Mucosa of descending colon (tissue), 3 donors: ENCODE measurements around the gene MKX. TPM values are rescaled to one million over a fixed set of nuclear protein-coding genes. Genes with fewer than 3 reads are reported as not detected.

Experiments
- ATAC-seq: fragments of 200-7000 bp; cut with Tn5 transposase; one replicate; pipeline ENCODE4 v1.9.1; 2020; ENCODE audit warnings: mild to moderate bottlenecking, moderate library complexity
- DNase-seq, 3 donors: peaks; one replicate each; pipeline ENCODE4 v3.0.0-alpha.2; 2020
- H3K36me3 ChIP-seq: fragments of 200-600 bp; one replicate; pipeline ENCODE4 v1.8.0; 2021; ENCODE audit warnings: low read depth, mild to moderate bottlenecking
- H3K4me1 ChIP-seq: fragments of 200-600 bp; one replicate; pipeline ENCODE4 v1.8.0; 2021; ENCODE audit warnings: low read depth, mild to moderate bottlenecking
- H3K4me3 ChIP-seq: fragments of 200-600 bp; one replicate; pipeline ENCODE4 v1.8.0; 2021; ENCODE audit warnings: mild to moderate bottlenecking
- H3K9me3 ChIP-seq: fragments of 200-600 bp; one replicate; pipeline ENCODE4 v1.8.0; 2021; ENCODE audit warnings: mild to moderate bottlenecking
- intact Hi-C, 2 donors: fragments of 100-400 bp; cut with DNase I in 1 of 2; cut with micrococcal nuclease in 1 of 2; formaldehyde crosslinking; loops; one replicate each; pipeline versions ENCODE4 v1.11.0 to v1.11.1; 2022; cut with DNase I, micrococcal nuclease
- total RNA-seq, 3 donors: library from RNA; stranded (reverse); fragmentation: NEBNext Ultra II Directional in 2 of 3; extraction: Animal tissue kit (Norgen Biotek cat#: 25700) in 2 of 3; gene quantifications; one replicate each; pipeline versions ENCODE4 v1.2.1 to v1.2.4, GENCODE V29; 2021 to 2023
- TF ChIP-seq, protein P1 (sequence below): fragments of 200-600 bp; IDR thresholded peaks from one replicate; pipeline ENCODE4 v1.8.0; 2022; ENCODE audit warnings: antibody characterized with exemption, mild to moderate bottlenecking
- donor health status: DM: no; HTN: no; CAD: no; lungs with moderate emphysema.
- donor health status: DM: no; HTN: no; CAD: no.
- donor health status: DM: no; HTN: yes; CAD: no.

MKX gene
- total RNA-seq, 3 donors from 2014 or later: 0.26 to 4.2 (median 1.2) TPM

GRCh38 chr10:27744802-27745731 lies 552 bp downstream of the MKX start:
- ATAC-seq (no peak), DNase-seq (no peak)
- no peak overlapping the region for H3K4me3 ChIP-seq
- no peaks in the 10 kb centered on the region for H3K36me3 ChIP-seq
- TF ChIP-seq, protein P1, sequence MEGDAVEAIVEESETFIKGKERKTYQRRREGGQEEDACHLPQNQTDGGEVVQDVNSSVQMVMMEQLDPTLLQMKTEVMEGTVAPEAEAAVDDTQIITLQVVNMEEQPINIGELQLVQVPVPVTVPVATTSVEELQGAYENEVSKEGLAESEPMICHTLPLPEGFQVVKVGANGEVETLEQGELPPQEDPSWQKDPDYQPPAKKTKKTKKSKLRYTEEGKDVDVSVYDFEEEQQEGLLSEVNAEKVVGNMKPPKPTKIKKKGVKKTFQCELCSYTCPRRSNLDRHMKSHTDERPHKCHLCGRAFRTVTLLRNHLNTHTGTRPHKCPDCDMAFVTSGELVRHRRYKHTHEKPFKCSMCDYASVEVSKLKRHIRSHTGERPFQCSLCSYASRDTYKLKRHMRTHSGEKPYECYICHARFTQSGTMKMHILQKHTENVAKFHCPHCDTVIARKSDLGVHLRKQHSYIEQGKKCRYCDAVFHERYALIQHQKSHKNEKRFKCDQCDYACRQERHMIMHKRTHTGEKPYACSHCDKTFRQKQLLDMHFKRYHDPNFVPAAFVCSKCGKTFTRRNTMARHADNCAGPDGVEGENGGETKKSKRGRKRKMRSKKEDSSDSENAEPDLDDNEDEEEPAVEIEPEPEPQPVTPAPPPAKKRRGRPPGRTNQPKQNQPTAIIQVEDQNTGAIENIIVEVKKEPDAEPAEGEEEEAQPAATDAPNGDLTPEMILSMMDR: no peak
- intact Hi-C loops: loop anchor here in 1 of 2 donors (10.0 kb wide), 1 partner anchor 500 kb away; no protein-coding TSS in a partner anchor
- peaks cover 38% of the 10 kb centered on the region for H3K4me1 ChIP-seq
- no peaks in the 10 kb centered on the region for H3K9me3 ChIP-seq

GRCh38 chr10:27743877-27744801 lies 1.5 kb downstream of the MKX start:
- Histone ChIP-seq H3K9me3 (no peaks in the 10 kb centered on the region), H3K36me3 (no peaks in the 10 kb centered on the region), H3K4me3 (no peak overlapping the region), H3K4me1 (peaks cover 38% of the 10 kb centered on the region)
- ATAC-seq (peak; percentile 47), DNase-seq (peak in 2 of 3 donors; percentile 17 to 41)
- intact Hi-C loops: loop anchor here in 1 of 2 donors (10.0 kb wide), 1 partner anchor 501 kb away; no protein-coding TSS in a partner anchor
- TF ChIP-seq, protein P1: no peak

DNA sequence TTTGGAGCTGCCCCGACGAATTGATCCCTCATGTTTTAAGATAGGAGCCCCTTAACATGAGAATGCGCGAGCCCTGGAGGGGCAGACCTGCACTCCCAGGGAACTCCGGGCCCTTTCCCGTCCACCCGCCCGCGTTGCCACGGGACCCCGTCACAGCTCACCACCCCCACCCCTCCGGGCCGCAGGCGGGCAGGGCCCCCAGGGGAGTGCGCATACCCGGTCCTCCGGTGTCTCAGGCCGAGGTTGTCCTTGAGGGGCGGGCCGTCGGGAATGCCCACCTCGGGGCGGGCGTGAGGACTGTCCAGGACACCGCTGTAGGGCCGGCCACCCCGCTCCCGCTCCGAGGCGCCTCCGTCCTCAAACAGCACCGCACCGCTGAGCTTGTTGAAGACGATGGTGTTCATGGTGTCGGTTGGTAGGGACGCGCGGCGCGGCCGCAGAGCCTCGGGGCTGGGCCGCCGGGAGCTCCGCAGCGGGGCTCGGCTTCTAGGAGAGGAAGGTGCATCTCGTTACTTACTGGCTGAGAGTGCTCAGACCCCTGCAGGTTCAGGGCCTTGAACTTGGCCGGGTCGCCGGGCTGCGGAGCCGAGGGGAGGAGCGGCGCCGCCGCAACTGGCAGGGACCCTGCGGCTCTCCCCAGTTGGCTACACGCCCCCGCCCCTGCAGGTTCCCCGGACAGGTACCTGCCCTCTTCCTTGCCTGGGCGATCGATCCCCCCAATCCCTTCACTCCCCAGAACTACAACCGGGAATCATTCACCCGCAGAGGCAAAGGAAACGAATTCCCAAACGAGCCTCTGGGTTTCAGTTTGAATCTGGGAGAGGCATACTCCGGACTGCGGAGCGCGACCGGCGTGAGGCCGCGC lies 2.4 kb downstream of the MKX start:
- Histone ChIP-seq H3K4me3 (no peak overlapping the region), H3K36me3 (no peaks in the 10 kb centered on the region), H3K4me1 (peaks cover 38% of the 10 kb centered on the region), H3K9me3 (no peaks in the 10 kb centered on the region)
- TF ChIP-seq, protein P1: no peak
- ATAC-seq (peak; percentile 38), DNase-seq (peak; percentile 38 to 58 (median 41))
- intact Hi-C loops: loop anchor here in 1 of 2 donors (10.0 kb wide), 1 partner anchor 502 kb away; no protein-coding TSS in a partner anchor

GRCh38 chr10:27742195-27743011 lies 3.2 kb downstream of the MKX start:
- peak; percentile 95 for ATAC-seq
- peak overlapping the region; percentile 6 for H3K4me3 ChIP-seq
- H3K36me3 ChIP-seq: no peaks in the 10 kb centered on the region
- no peaks in the 10 kb centered on the region for H3K9me3 ChIP-seq
- H3K4me1 ChIP-seq: peaks cover 38% of the 10 kb centered on the region
- peak; percentile 79 to 85 (median 81) for DNase-seq
- TF ChIP-seq, protein P1: peak; percentile 72
- intact Hi-C loops: loop anchor here in 1 of 2 donors (10.0 kb wide), 1 partner anchor 502 kb away; no protein-coding TSS in a partner anchor
